ENCODE results near the gene RALGAPA2.
A peak's percentile ranks its signal among the peaks of the same experiment; 100 is the strongest.

The RALGAPA2 gene

GRCh38 chr20:20393207-20394120 is 319.0 kb downstream of the RALGAPA2 start:
- DNase-seq: no peak

GRCh38 chr20:20391766-20392165 is 320.7 kb downstream of the RALGAPA2 start:
- DNase-seq: no peak

GRCh38 chr20:20391115-20391514 is 321.3 kb downstream of the RALGAPA2 start:
- DNase-seq: no peak

GRCh38 chr20:20390393-20390792 is 322.1 kb downstream of the RALGAPA2 start:
- DNase-seq: no peak

- no peak for DNase-seq
Measured at GRCh38 chr20:20386192-20386591, 326.3 kb downstream of the RALGAPA2 start.

GRCh38 chr20:20375862-20376261 is 336.6 kb downstream of the RALGAPA2 start:
- DNase-seq: peak; percentile 99

GRCh38 chr20:20373091-20373571 is 339.3 kb downstream of the RALGAPA2 start:
- DNase-seq: peak; percentile 55

GRCh38 chr20:20371681-20372080 is 340.8 kb downstream of the RALGAPA2 start:
- peak; percentile 47 for DNase-seq

GRCh38 chr20:20371083-20371482 is 341.4 kb downstream of the RALGAPA2 start:
- DNase-seq: peak; percentile 43

GRCh38 chr20:20370094-20370575 is 342.3 kb downstream of the RALGAPA2 start:
- peak; percentile 47 for DNase-seq

- peak; percentile 74 for DNase-seq
Measured at GRCh38 chr20:20369250-20370093, 343.0 kb downstream of the RALGAPA2 start.

GRCh38 chr20:20368418-20369249 is 343.8 kb downstream of the RALGAPA2 start:
- DNase-seq: peak; percentile 76

- peak; percentile 100 for DNase-seq
Measured at GRCh38 chr20:20367575-20368417, 344.6 kb downstream of the RALGAPA2 start, which contains the start of gene INSM1. TSS of gene INSM1 (plus strand) at chr20:20368104. CDS start at chr20:20368268, 164 bp downstream.

GRCh38 chr20:20366876-20367574 is 345.4 kb downstream of the RALGAPA2 start:
- no peak for DNase-seq

GRCh38 chr20:20366551-20366875 is 345.9 kb downstream of the RALGAPA2 start:
- peak; percentile 99 for DNase-seq

GRCh38 chr20:20365480-20366161 is 346.8 kb downstream of the RALGAPA2 start:
- DNase-seq: peak; percentile 67

- DNase-seq: peak; percentile 80
Measured at GRCh38 chr20:20364593-20365479, 347.6 kb downstream of the RALGAPA2 start.

- peak; percentile 99 for DNase-seq
Measured at GRCh38 chr20:20363799-20364592, 348.4 kb downstream of the RALGAPA2 start.

Measured in NCI-H146 (cell line).